ENCODE results near the gene CD300LG. TPM values are rescaled to one million over a fixed set of nuclear protein-coding genes. Genes with fewer than 3 reads are reported as not detected.

Gene CD300LG
- total RNA-seq, 1 donor from 2014 or later = 12.6 TPM

GRCh38 chr17:43881181-43881580 is 34.2 kb downstream of the CD300LG start:
- DNase-seq = no peak
- H3K27me3 ChIP-seq (ENCODE audit: low read depth) = no peaks in the 10 kb centered on the region
- peaks cover 18% of the 10 kb centered on the region for H3K4me1 ChIP-seq
- no peak for TF ChIP-seq CTCF (IDR thresholded peaks at IDR 0.05; ENCODE audit: borderline replicate concordance)
- H3K36me3 ChIP-seq = peaks cover 19% of the 10 kb centered on the region
- H3K27ac ChIP-seq (replicated peaks) = no peak overlapping the region
- intact Hi-C loops (cut with micrococcal nuclease) = no loop called here
- no peaks in the 10 kb centered on the region for H3K9me3 ChIP-seq (replicated peaks)
- H3K4me3 ChIP-seq = no peak overlapping the region

GRCh38 chr17:43881758-43882505 is 35.0 kb downstream of the CD300LG start:
- TF ChIP-seq CTCF (IDR thresholded peaks at IDR 0.05; ENCODE audit: borderline replicate concordance) = no peak
- H3K27ac ChIP-seq (replicated peaks) = no peak overlapping the region
- intact Hi-C loops (cut with micrococcal nuclease) = no loop called here
- DNase-seq = no peak
- peaks cover 19% of the 10 kb centered on the region for H3K36me3 ChIP-seq
- H3K9me3 ChIP-seq (replicated peaks) = no peaks in the 10 kb centered on the region
- peaks cover 18% of the 10 kb centered on the region for H3K4me1 ChIP-seq
- H3K4me3 ChIP-seq = no peak overlapping the region
- no peaks in the 10 kb centered on the region for H3K27me3 ChIP-seq (ENCODE audit: low read depth)

GRCh38 chr17:43882761-43883415 is 35.9 kb downstream of the CD300LG start:
- H3K9me3 ChIP-seq (replicated peaks) = no peaks in the 10 kb centered on the region
- peaks cover 19% of the 10 kb centered on the region for H3K36me3 ChIP-seq
- intact Hi-C loops (cut with micrococcal nuclease) = no loop called here
- H3K4me3 ChIP-seq = no peak overlapping the region
- H3K27ac ChIP-seq (replicated peaks) = no peak overlapping the region
- peaks cover 10% of the 10 kb centered on the region for H3K4me1 ChIP-seq
- H3K27me3 ChIP-seq (ENCODE audit: low read depth) = no peaks in the 10 kb centered on the region
- DNase-seq = no peak
- TF ChIP-seq CTCF (IDR thresholded peaks at IDR 0.05; ENCODE audit: borderline replicate concordance) = no peak

- intact Hi-C loops (cut with micrococcal nuclease) = no loop called here
- DNase-seq = no peak
- H3K27me3 ChIP-seq (ENCODE audit: low read depth) = no peaks in the 10 kb centered on the region
- H3K36me3 ChIP-seq = no peaks in the 10 kb centered on the region
- H3K4me1 ChIP-seq = no peaks in the 10 kb centered on the region
- no peaks in the 10 kb centered on the region for H3K9me3 ChIP-seq (replicated peaks)
- no peak overlapping the region for H3K4me3 ChIP-seq
- no peak overlapping the region for H3K27ac ChIP-seq (replicated peaks)
- TF ChIP-seq CTCF (IDR thresholded peaks at IDR 0.05; ENCODE audit: borderline replicate concordance) = no peak
Measured at GRCh38 chr17:43888548-43888947, 41.6 kb downstream of the CD300LG start.

- H3K27me3 ChIP-seq (ENCODE audit: low read depth) = no peaks in the 10 kb centered on the region
- no peak overlapping the region for H3K4me3 ChIP-seq
- intact Hi-C loops (cut with micrococcal nuclease) = no loop called here
- no peak for TF ChIP-seq CTCF (IDR thresholded peaks at IDR 0.05; ENCODE audit: borderline replicate concordance)
- H3K36me3 ChIP-seq = no peaks in the 10 kb centered on the region
- H3K9me3 ChIP-seq (replicated peaks) = no peaks in the 10 kb centered on the region
- no peaks in the 10 kb centered on the region for H3K4me1 ChIP-seq
- no peak overlapping the region for H3K27ac ChIP-seq (replicated peaks)
- no peak for DNase-seq
Measured at GRCh38 chr17:43890240-43890639, 43.3 kb downstream of the CD300LG start.

Measured in left ventricle myocardium inferior (tissue), 1 donor.